HepG2 (cell line): ENCODE results near the gene GAB3. TPM values are rescaled to one million over a fixed set of nuclear protein-coding genes. Genes with fewer than 3 reads are reported as not detected.

ENCODE experiments used
- DMAP1 ChIP-seq: IDR thresholded peaks from 2 replicates; pipeline ENCODE4 v1.6.1; 2016
- ELF1 ChIP-seq: sonication (generic); formaldehyde crosslinking; IDR thresholded peaks from 2 replicates; pipeline ENCODE4 v1.4.0; 2020; ENCODE audit warnings: missing genetic modification reagents
- HDAC2 ChIP-seq: sonication (generic); formaldehyde crosslinking; IDR thresholded peaks from 2 replicates; pipeline ENCODE4 v1.4.0; 2020; ENCODE audit warnings: missing genetic modification reagents
- KDM6A ChIP-seq: IDR thresholded peaks from 2 replicates; pipeline ENCODE4 v1.6.1; 2016; ENCODE audit warnings: low read depth
- MLXIP ChIP-seq: sonication (generic); formaldehyde crosslinking; IDR thresholded peaks from 2 replicates; pipeline ENCODE4 v1.9.0; 2021; ENCODE audit warnings: missing genetic modification reagents, borderline replicate concordance
- PATZ1 ChIP-seq: sonication (generic); formaldehyde crosslinking; IDR thresholded peaks from 2 replicates; pipeline ENCODE4 v1.4.0; 2020; ENCODE audit warnings: missing genetic modification reagents
- RARA ChIP-seq: IDR thresholded peaks from 2 replicates; pipeline ENCODE4 v1.6.1; 2016; ENCODE audit warnings: missing genetic modification reagents, missing compliant biosample characterization
- SALL1 ChIP-seq: sonication (generic); formaldehyde crosslinking; IDR thresholded peaks from 2 replicates; pipeline ENCODE4 v1.8.0; 2022; ENCODE audit warnings: mild to moderate bottlenecking, missing genetic modification reagents
- TFE3 ChIP-seq: IDR thresholded peaks from 2 replicates; pipeline ENCODE4 v1.6.1; 2016
- ZMAT3 ChIP-seq: sonication (generic); formaldehyde crosslinking; conservative IDR thresholded peaks from 2 replicates; pipeline ENCODE4 v1.7.0; 2021; ENCODE audit warnings: missing genetic modification reagents
- ZNF281 ChIP-seq: sonication (generic); formaldehyde crosslinking; IDR thresholded peaks from 2 replicates; pipeline ENCODE4 v1.4.0; 2020; ENCODE audit warnings: missing genetic modification reagents, borderline replicate concordance
- ZNF609 ChIP-seq: sonication (generic); formaldehyde crosslinking; IDR thresholded peaks from 2 replicates; pipeline ENCODE4 v1.4.0; 2020; ENCODE audit warnings: mild to moderate bottlenecking, missing genetic modification reagents, borderline replicate concordance
- polyA plus RNA-seq, 8 experiments: library from polyadenylated mRNA; depleted of rRNA in 3 of 8; stranded (reverse) in 7 of 8; unstranded in 1 of 8; fragments of >200 nt; fragmentation: Illumina TruSeq in 4 of 8; extraction: Trizol in 4 of 8; gene quantifications; 2 replicates each; pipeline versions ENCODE4 v1.2.1 to v1.2.3, GENCODE V29; 2011 to 2016; ENCODE audit warnings: low read depth in 4 of 8, missing spikeins in 1 of 8, mixed read lengths in 1 of 8; ENCODE audit not compliant: insufficient read depth in 1 of 8
- total RNA-seq, 5 experiments: library from RNA; depleted of rRNA; stranded (reverse); fragments of >200 nt; fragmentation: Illumina TruSeq; extraction: Trizol; gene quantifications; 2 replicates each; pipeline ENCODE4 v1.2.3, GENCODE V29; 2016; ENCODE audit warnings: low read depth in 1 of 5
- TF ChIP-seq, protein P1 (sequence below): sonication (generic); formaldehyde crosslinking; IDR thresholded peaks from 2 replicates; pipeline ENCODE4 v1.8.0; 2022; ENCODE audit warnings: mild to moderate bottlenecking, missing genetic modification reagents, moderate library complexity

GAB3 gene
- total and polyA plus RNA-seq, 2 of the 13 experiments (the other 11 are each of a cell fraction or from before 2014, with no cell fraction given): not detected

- peak; percentile 86 for TF ChIP-seq PATZ1 (CRISPR knock-in tag)
- 0 out of 2 replicates have a peak, but pooled peaks have one; percentile 38 for TF ChIP-seq DMAP1 (CRISPR knock-in tag)
- TF ChIP-seq ELF1 (CRISPR knock-in tag): peak; percentile 61; the same call in 1 of the 2 replicates
- no peak for TF ChIP-seq MLXIP (CRISPR knock-in tag)
- peak; percentile 67 for TF ChIP-seq RARA (CRISPR knock-in tag)
- TF ChIP-seq ZNF281: 0 out of 2 replicates have a peak, but pooled peaks have one; percentile 23
- peak; percentile 23 for TF ChIP-seq HDAC2 (CRISPR knock-in tag)
- peak; percentile 91 for TF ChIP-seq ZNF609 (CRISPR knock-in tag)
- no peak for TF ChIP-seq ZMAT3 (CRISPR knock-in tag)
- peak; percentile 45 for TF ChIP-seq SALL1 (CRISPR knock-in tag)
- 0 out of 2 replicates have a peak, but pooled peaks have one; percentile 30 for TF ChIP-seq TFE3 (CRISPR knock-in tag)
- TF ChIP-seq, protein P1, sequence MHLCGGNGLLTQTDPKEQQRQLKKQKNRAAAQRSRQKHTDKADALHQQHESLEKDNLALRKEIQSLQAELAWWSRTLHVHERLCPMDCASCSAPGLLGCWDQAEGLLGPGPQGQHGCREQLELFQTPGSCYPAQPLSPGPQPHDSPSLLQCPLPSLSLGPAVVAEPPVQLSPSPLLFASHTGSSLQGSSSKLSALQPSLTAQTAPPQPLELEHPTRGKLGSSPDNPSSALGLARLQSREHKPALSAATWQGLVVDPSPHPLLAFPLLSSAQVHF: no peak
- TF ChIP-seq KDM6A (CRISPR knock-in tag): peak; percentile 61; the same call in 1 of the 2 replicates
Measured at GRCh38 chrX:154799556-154800348, 48.9 kb upstream of the GAB3 start (continued).
